Measurements from ENCODE around the gene ATF1. TPM values are rescaled to one million over a fixed set of nuclear protein-coding genes. Genes with fewer than 3 reads are reported as not detected.
"Not testable (repeated sequence)": the region's sequence is repeated elsewhere in the genome, so short reads cannot be mapped to it uniquely, and the experiment has no call there.

The ATF1 gene
- polyA plus RNA-seq, 1 donor = 35.3 TPM

- no CpG with 5 or more reads among the region's 2 CpGs for whole genome bisulfite sequencing (ENCODE audit: insufficient coverage, low lambda C conversion rate)
- H3K9me3 ChIP-seq (ENCODE audit: control insufficient read depth, low read depth, low read length); H3K4me3 ChIP-seq (ENCODE audit: low read length); H3K27me3 ChIP-seq (ENCODE audit: control insufficient read depth, insufficient read depth, low read length); H3K27ac ChIP-seq (ENCODE audit: low read length); H3K4me1 ChIP-seq (ENCODE audit: control insufficient read depth, insufficient read depth, low read length); H3K36me3 ChIP-seq (ENCODE audit: control insufficient read depth, insufficient read depth, low read length); DNase-seq: not testable (repeated sequence)
Measured at GRCh38 chr12:50855679-50856078, 91.8 kb downstream of the ATF1 start.

GRCh38 chr12:50859621-50860310 lies 95.9 kb downstream of the ATF1 start:
- Histone ChIP-seq H3K27me3 (ENCODE audit: control insufficient read depth, insufficient read depth, low read length) (no peaks in the 10 kb centered on the region), H3K9me3 (ENCODE audit: control insufficient read depth, low read depth, low read length) (no peaks in the 10 kb centered on the region), H3K36me3 (ENCODE audit: control insufficient read depth, insufficient read depth, low read length) (no peaks in the 10 kb centered on the region), H3K4me1 (ENCODE audit: control insufficient read depth, insufficient read depth, low read length) (no peaks in the 10 kb centered on the region), H3K4me3 (ENCODE audit: low read length) (no peak overlapping the region), H3K27ac (ENCODE audit: low read length) (no peak overlapping the region)
- 71% methylated on average over 1 of the region's 4 CpGs for WGBS (ENCODE audit: insufficient coverage, low lambda C conversion rate)
- no peak for DNase-seq

- Histone ChIP-seq H3K36me3 (ENCODE audit: control insufficient read depth, insufficient read depth, low read length) (no peaks in the 10 kb centered on the region), H3K4me3 (ENCODE audit: low read length) (no peak overlapping the region), H3K4me1 (ENCODE audit: control insufficient read depth, insufficient read depth, low read length) (no peaks in the 10 kb centered on the region), H3K9me3 (ENCODE audit: control insufficient read depth, low read depth, low read length) (peaks cover 8% of the 10 kb centered on the region), H3K27ac (ENCODE audit: low read length) (no peak overlapping the region), H3K27me3 (ENCODE audit: control insufficient read depth, insufficient read depth, low read length) (no peaks in the 10 kb centered on the region)
- DNase-seq = no peak
- 88% methylated on average over 2 of the region's 6 CpGs for WGBS (ENCODE audit: insufficient coverage, low lambda C conversion rate)
Measured at GRCh38 chr12:50862316-50862715, 98.4 kb downstream of the ATF1 start.

GRCh38 chr12:50865266-50865665 lies 101.4 kb downstream of the ATF1 start:
- no peaks in the 10 kb centered on the region for H3K36me3 ChIP-seq (ENCODE audit: control insufficient read depth, insufficient read depth, low read length)
- H3K27me3 ChIP-seq (ENCODE audit: control insufficient read depth, insufficient read depth, low read length) = no peaks in the 10 kb centered on the region
- H3K27ac ChIP-seq (ENCODE audit: low read length) = no peak overlapping the region
- H3K4me3 ChIP-seq (ENCODE audit: low read length) = no peak overlapping the region
- no peaks in the 10 kb centered on the region for H3K4me1 ChIP-seq (ENCODE audit: control insufficient read depth, insufficient read depth, low read length)
- peaks cover 8% of the 10 kb centered on the region for H3K9me3 ChIP-seq (ENCODE audit: control insufficient read depth, low read depth, low read length)
- 100% methylated on average over 2 of the region's 3 CpGs for WGBS (ENCODE audit: insufficient coverage, low lambda C conversion rate)
- DNase-seq = no peak

GRCh38 chr12:50868881-50869280 lies 105.0 kb downstream of the ATF1 start:
- H3K36me3 ChIP-seq (ENCODE audit: control insufficient read depth, insufficient read depth, low read length); H3K4me1 ChIP-seq (ENCODE audit: control insufficient read depth, insufficient read depth, low read length); H3K27me3 ChIP-seq (ENCODE audit: control insufficient read depth, insufficient read depth, low read length); DNase-seq; H3K27ac ChIP-seq (ENCODE audit: low read length); H3K4me3 ChIP-seq (ENCODE audit: low read length): not testable (repeated sequence)
- H3K9me3 ChIP-seq (ENCODE audit: control insufficient read depth, low read depth, low read length) = peaks cover 12% of the 10 kb centered on the region
- WGBS (ENCODE audit: insufficient coverage, low lambda C conversion rate) = 80% methylated on average over 1 of the region's 2 CpGs

Other genes with a start within 250 kb of the ATF1 start
- gene TMPRSS12, start 78.8 kb downstream of the ATF1 start, polyA plus RNA-seq = 0.01 TPM
- gene HIGD1C, start 188.4 kb downstream of the ATF1 start, polyA plus RNA-seq = not detected